Measurements from ENCODE around the gene PGD.

Gene PGD

GRCh38 chr1:10440305-10440704, 41.4 kb downstream of the PGD start:
- H3K4me1 ChIP-seq (ENCODE audit: control extremely low read depth in 1 of 4, control insufficient read depth in 4 of 4, insufficient read depth in 4 of 4, low read length in 3 of 4), result no peaks in the 10 kb centered on the region
- DNase-seq, result no peak
- WGBS (ENCODE audit: insufficient coverage), result 87% methylated on average over 2 of the region's 2 CpGs
- H3K4me3 ChIP-seq (ENCODE audit: control insufficient read depth in 1 of 7, extremely low read depth in 1 of 7, insufficient read depth in 4 of 7, low read depth in 2 of 7, low read length in 6 of 7), result no peak overlapping the region
- ChIA-PET CTCF (interaction anchor here (1.6 kb wide), 1 partner anchor 10 kb away, joined by 4 read pairs; the partner anchor contains the start of gene CENPS), POLR2A (no interaction called here)
- no peaks in the 10 kb centered on the region for H3K27me3 ChIP-seq (replicated peaks in 2 of 5; ENCODE audit: control insufficient read depth in 4 of 5, insufficient read depth in 5 of 5, low read length in 4 of 5)
- H3K36me3 ChIP-seq (ENCODE audit: control insufficient read depth in 4 of 4, insufficient read depth in 4 of 4, low read length in 3 of 4), result peaks cover 0 to 15% (median 10%) of the 10 kb centered on the region in 4 experiments
- H3K9me3 ChIP-seq (ENCODE audit: control extremely low read depth in 1 of 5, control insufficient read depth in 4 of 5, insufficient read depth in 2 of 5, low read depth in 1 of 5, low read length in 4 of 5), result no peaks in the 10 kb centered on the region
- H3K27ac ChIP-seq (ENCODE audit: insufficient read depth in 1 of 2, low read depth in 1 of 2, low read length in 2 of 2, poor library complexity in 1 of 2, severe bottlenecking in 2 of 2), result no peak overlapping the region

GRCh38 chr1:10440794-10441193, 41.9 kb downstream of the PGD start:
- no peaks in the 10 kb centered on the region for H3K4me1 ChIP-seq (ENCODE audit: control extremely low read depth in 1 of 4, control insufficient read depth in 4 of 4, insufficient read depth in 4 of 4, low read length in 3 of 4)
- H3K27ac ChIP-seq (ENCODE audit: insufficient read depth in 1 of 2, low read depth in 1 of 2, low read length in 2 of 2, poor library complexity in 1 of 2, severe bottlenecking in 2 of 2), result no peak overlapping the region
- ChIA-PET POLR2A (no interaction called here), CTCF (no interaction called here)
- WGBS (ENCODE audit: insufficient coverage), result 97% methylated on average over 3 of the region's 5 CpGs
- no peaks in the 10 kb centered on the region for H3K27me3 ChIP-seq (replicated peaks in 2 of 5; ENCODE audit: control insufficient read depth in 4 of 5, insufficient read depth in 5 of 5, low read length in 4 of 5)
- H3K9me3 ChIP-seq (ENCODE audit: control extremely low read depth in 1 of 5, control insufficient read depth in 4 of 5, insufficient read depth in 2 of 5, low read depth in 1 of 5, low read length in 4 of 5), result no peaks in the 10 kb centered on the region
- peaks cover under 1 to 15% (median 10%) of the 10 kb centered on the region in 4 experiments for H3K36me3 ChIP-seq (ENCODE audit: control insufficient read depth in 4 of 4, insufficient read depth in 4 of 4, low read length in 3 of 4)
- no peak overlapping the region for H3K4me3 ChIP-seq (ENCODE audit: control insufficient read depth in 1 of 7, extremely low read depth in 1 of 7, insufficient read depth in 4 of 7, low read depth in 2 of 7, low read length in 6 of 7)
- DNase-seq, result no peak

- ChIA-PET POLR2A (no interaction called here), CTCF (interaction anchor here (0.6 to 2.0 kb wide), 2 partner anchors 10 to 45 kb away, joined by 4 to 5 read pairs; partner anchors contain the start of gene PGD)
- DNase-seq, result no peak
Observed at GRCh38 chr1:10444248-10444647, 45.4 kb downstream of the PGD start.

GRCh38 chr1:10444795-10445397, 46.0 kb downstream of the PGD start:
- no peak overlapping the region for H3K4me3 ChIP-seq (ENCODE audit: control insufficient read depth in 1 of 7, extremely low read depth in 1 of 7, insufficient read depth in 4 of 7, low read depth in 2 of 7, low read length in 6 of 7)
- H3K27ac ChIP-seq (ENCODE audit: insufficient read depth in 1 of 2, low read depth in 1 of 2, low read length in 2 of 2, poor library complexity in 1 of 2, severe bottlenecking in 2 of 2), result no peak overlapping the region
- H3K36me3 ChIP-seq (ENCODE audit: control insufficient read depth in 4 of 4, insufficient read depth in 4 of 4, low read length in 3 of 4), result peaks cover 2 to 17% (median 12%) of the 10 kb centered on the region in 4 experiments
- H3K4me1 ChIP-seq (ENCODE audit: control extremely low read depth in 1 of 4, control insufficient read depth in 4 of 4, insufficient read depth in 4 of 4, low read length in 3 of 4), result no peaks in the 10 kb centered on the region
- no peaks in the 10 kb centered on the region for H3K27me3 ChIP-seq (replicated peaks in 2 of 5; ENCODE audit: control insufficient read depth in 4 of 5, insufficient read depth in 5 of 5, low read length in 4 of 5)
- DNase-seq, result no peak
- POLR2A ChIA-PET, result no interaction called here
- 100% methylated on average over 4 of the region's 7 CpGs for WGBS (ENCODE audit: insufficient coverage)
- H3K9me3 ChIP-seq (ENCODE audit: control extremely low read depth in 1 of 5, control insufficient read depth in 4 of 5, insufficient read depth in 2 of 5, low read depth in 1 of 5, low read length in 4 of 5), result no peaks in the 10 kb centered on the region
- CTCF ChIA-PET, result interaction anchor here (2.0 kb wide), 1 partner anchor 11 kb away, joined by 5 read pairs; no protein-coding TSS in a partner anchor

More at GRCh38 chr1:10444248-10444647, 45.4 kb downstream of the PGD start:
- Histone ChIP-seq H3K4me1 (ENCODE audit: control extremely low read depth in 1 of 4, control insufficient read depth in 4 of 4, insufficient read depth in 4 of 4, low read length in 3 of 4) (no peaks in the 10 kb centered on the region), H3K9me3 (ENCODE audit: control extremely low read depth in 1 of 5, control insufficient read depth in 4 of 5, insufficient read depth in 2 of 5, low read depth in 1 of 5, low read length in 4 of 5) (no peaks in the 10 kb centered on the region), H3K27ac (ENCODE audit: insufficient read depth in 1 of 2, low read depth in 1 of 2, low read length in 2 of 2, poor library complexity in 1 of 2, severe bottlenecking in 2 of 2) (no peak overlapping the region), H3K4me3 (ENCODE audit: control insufficient read depth in 1 of 7, extremely low read depth in 1 of 7, insufficient read depth in 4 of 7, low read depth in 2 of 7, low read length in 6 of 7) (no peak overlapping the region), H3K27me3 (replicated peaks in 2 of 5; ENCODE audit: control insufficient read depth in 4 of 5, insufficient read depth in 5 of 5, low read length in 4 of 5) (no peaks in the 10 kb centered on the region), H3K36me3 (ENCODE audit: control insufficient read depth in 4 of 4, insufficient read depth in 4 of 4, low read length in 3 of 4) (peaks cover 2 to 17% (median 12%) of the 10 kb centered on the region in 4 experiments)
- 100% methylated on average over 6 of the region's 6 CpGs for WGBS (ENCODE audit: insufficient coverage)

- POLR2A ChIA-PET, result no interaction called here
- WGBS (ENCODE audit: insufficient coverage), result 100% methylated on average over 7 of the region's 7 CpGs
Observed at GRCh38 chr1:10446790-10447422, 48.0 kb downstream of the PGD start.

GRCh38 chr1:10449751-10450150, 50.9 kb downstream of the PGD start, which contains the start of gene CORT:
CORT (plus strand) TSS chr1:10450031; CDS start chr1:10450224, 193 bp downstream.
- CTCF ChIA-PET, result interaction anchor here (1.1 kb wide), 1 partner anchor 13 kb away, joined by 5 read pairs; no protein-coding TSS in a partner anchor
- H3K27ac ChIP-seq (ENCODE audit: insufficient read depth in 1 of 2, low read depth in 1 of 2, low read length in 2 of 2, poor library complexity in 1 of 2, severe bottlenecking in 2 of 2), result no peak within 1 kb of the TSS
- H3K4me1 ChIP-seq (ENCODE audit: control extremely low read depth in 1 of 4, control insufficient read depth in 4 of 4, insufficient read depth in 4 of 4, low read length in 3 of 4), result peaks cover 0 to 4% (median 3%) of the 10 kb centered on the region in 4 experiments
- POLR2A ChIA-PET, result no interaction called here
- no peaks in the 10 kb centered on the region for H3K9me3 ChIP-seq (ENCODE audit: control extremely low read depth in 1 of 5, control insufficient read depth in 4 of 5, insufficient read depth in 2 of 5, low read depth in 1 of 5, low read length in 4 of 5)
- peaks cover 0 to 3% (median 0%) of the 10 kb centered on the region in 5 experiments for H3K27me3 ChIP-seq (replicated peaks in 2 of 5; ENCODE audit: control insufficient read depth in 4 of 5, insufficient read depth in 5 of 5, low read length in 4 of 5)
- WGBS (ENCODE audit: insufficient coverage), result 89% methylated on average over 7 of the region's 10 CpGs
- DNase-seq, result no peak
- H3K4me3 ChIP-seq (ENCODE audit: control insufficient read depth in 1 of 7, extremely low read depth in 1 of 7, insufficient read depth in 4 of 7, low read depth in 2 of 7, low read length in 6 of 7), result no peak within 1 kb of the TSS
- peaks cover 0 to 4% (median 3%) of the 10 kb centered on the region in 4 experiments for H3K36me3 ChIP-seq (ENCODE audit: control insufficient read depth in 4 of 4, insufficient read depth in 4 of 4, low read length in 3 of 4)

More at GRCh38 chr1:10446790-10447422, 48.0 kb downstream of the PGD start:
- no peaks in the 10 kb centered on the region for H3K9me3 ChIP-seq (ENCODE audit: control extremely low read depth in 1 of 5, control insufficient read depth in 4 of 5, insufficient read depth in 2 of 5, low read depth in 1 of 5, low read length in 4 of 5)
- CTCF ChIA-PET, result interaction anchor here (0.6 to 1.6 kb wide), 3 partner anchors 18 to 728 kb away, joined by 3 to 4 read pairs (median 3); no protein-coding TSS in a partner anchor
- no peak for DNase-seq
- H3K4me3 ChIP-seq (ENCODE audit: control insufficient read depth in 1 of 7, extremely low read depth in 1 of 7, insufficient read depth in 4 of 7, low read depth in 2 of 7, low read length in 6 of 7), result no peak overlapping the region
- no peak overlapping the region for H3K27ac ChIP-seq (ENCODE audit: insufficient read depth in 1 of 2, low read depth in 1 of 2, low read length in 2 of 2, poor library complexity in 1 of 2, severe bottlenecking in 2 of 2)
- peaks cover 0 to 9% (median 5%) of the 10 kb centered on the region in 4 experiments for H3K36me3 ChIP-seq (ENCODE audit: control insufficient read depth in 4 of 4, insufficient read depth in 4 of 4, low read length in 3 of 4)
- peaks cover 0 to 4% (median 3%) of the 10 kb centered on the region in 4 experiments for H3K4me1 ChIP-seq (ENCODE audit: control extremely low read depth in 1 of 4, control insufficient read depth in 4 of 4, insufficient read depth in 4 of 4, low read length in 3 of 4)
- peaks cover 0 to 3% (median 0%) of the 10 kb centered on the region in 5 experiments for H3K27me3 ChIP-seq (replicated peaks in 2 of 5; ENCODE audit: control insufficient read depth in 4 of 5, insufficient read depth in 5 of 5, low read length in 4 of 5)

Measured in common myeloid progenitor, CD34-positive (primary cell).